IMR-90 (cell line): ENCODE measurements around the gene DHDDS.

ENCODE experiments used
- CEBPB ChIP-seq: IDR thresholded peaks from 2 replicates; pipeline ENCODE4 v1.6.1; 2012; ENCODE audit warnings: low read depth, low read length, improper control_type of control experiment
- CTCF ChIP-seq: conservative IDR thresholded peaks from 2 replicates; pipeline ENCODE4 v1.5.1; 2012; ENCODE audit warnings: mild to moderate bottlenecking, low read depth, low read length, improper control_type of control experiment
- MXI1 ChIP-seq: IDR thresholded peaks from 2 replicates; pipeline ENCODE4 v1.6.1; 2012; ENCODE audit warnings: low read depth, mild to moderate bottlenecking, low read length, moderate library complexity, borderline replicate concordance
- POLR2A ChIP-seq: IDR thresholded peaks from 2 replicates; pipeline ENCODE4 v1.6.1; 2012; ENCODE audit warnings: mild to moderate bottlenecking, low read depth, low read length
- RAD21 ChIP-seq: IDR thresholded peaks from 2 replicates; pipeline ENCODE4 v1.6.1; 2012; ENCODE audit warnings: low read length, improper control_type of control experiment
- RFX5 ChIP-seq: IDR thresholded peaks from 2 replicates; pipeline ENCODE4 v1.8.0; 2012; ENCODE audit warnings: low read depth, mild to moderate bottlenecking, low read length, moderate library complexity
- SMC3 ChIP-seq: fragments of 150-350 bp; IDR thresholded peaks from 2 replicates; pipeline ENCODE4 v1.6.1; 2016; ENCODE audit warnings: low read depth, mild to moderate bottlenecking, antibody characterized with exemption, low read length, moderate library complexity
- TF ChIP-seq, protein P1 (sequence below): fragments of 150-350 bp; IDR thresholded peaks from 2 replicates; pipeline ENCODE4 v1.6.1; 2017; ENCODE audit warnings: mild to moderate bottlenecking, antibody characterized with exemption, low read length, low read depth

DNA sequence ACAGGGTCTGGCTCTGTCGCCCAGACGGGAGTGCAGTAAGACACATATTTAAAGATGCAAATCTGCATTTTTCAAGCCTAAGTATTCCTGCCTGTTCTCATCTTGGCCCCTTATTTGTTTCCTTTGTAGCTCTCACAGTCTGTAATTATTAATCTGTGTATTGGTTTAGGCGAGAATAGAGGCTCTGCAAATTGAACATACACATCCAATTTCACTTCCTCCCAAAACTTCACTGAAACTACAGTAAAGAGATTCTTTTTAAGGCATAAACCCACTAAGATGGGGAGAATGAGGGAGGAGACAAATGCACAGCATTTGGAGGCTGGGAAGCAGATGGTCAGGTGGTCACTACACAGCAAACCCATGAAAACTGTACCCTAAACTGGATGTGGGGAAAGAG is 61.1 kb downstream of the DHDDS start:
- TF ChIP-seq SMC3 (no peak), POLR2A (no peak), CTCF (no peak), RAD21 (no peak), RFX5 (no peak), MXI1 (no peak), CEBPB (no peak)
- TF ChIP-seq, protein P1, sequence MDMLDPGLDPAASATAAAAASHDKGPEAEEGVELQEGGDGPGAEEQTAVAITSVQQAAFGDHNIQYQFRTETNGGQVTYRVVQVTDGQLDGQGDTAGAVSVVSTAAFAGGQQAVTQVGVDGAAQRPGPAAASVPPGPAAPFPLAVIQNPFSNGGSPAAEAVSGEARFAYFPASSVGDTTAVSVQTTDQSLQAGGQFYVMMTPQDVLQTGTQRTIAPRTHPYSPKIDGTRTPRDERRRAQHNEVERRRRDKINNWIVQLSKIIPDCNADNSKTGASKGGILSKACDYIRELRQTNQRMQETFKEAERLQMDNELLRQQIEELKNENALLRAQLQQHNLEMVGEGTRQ, result no peak
